ENCODE data around the gene NUB1.

The NUB1 gene

GRCh38 chr7:151345576-151346469, 4.2 kb downstream of the NUB1 start:
- no peak for DNase-seq (ENCODE audit: low spot score)

GRCh38 chr7:151346470-151346769, 4.8 kb downstream of the NUB1 start:
- no peak for DNase-seq (ENCODE audit: low spot score)

- no peak for DNase-seq (ENCODE audit: low spot score)
These were observed 5.6 kb downstream of the NUB1 start for GRCh38 chr7:151347200-151347599.

GRCh38 chr7:151348970-151349369, 7.4 kb downstream of the NUB1 start:
- DNase-seq (ENCODE audit: low spot score), result no peak

- no peak for DNase-seq (ENCODE audit: low spot score)
These were observed 7.9 kb downstream of the NUB1 start for GRCh38 chr7:151349507-151349853.

- DNase-seq (ENCODE audit: low spot score), result no peak
These were observed 9.4 kb downstream of the NUB1 start for GRCh38 chr7:151351027-151351426.

GRCh38 chr7:151351967-151352366, 10.4 kb downstream of the NUB1 start:
- DNase-seq (ENCODE audit: low spot score), result no peak

GRCh38 chr7:151352512-151352911, 10.9 kb downstream of the NUB1 start:
- no peak for DNase-seq (ENCODE audit: low spot score)

GRCh38 chr7:151361193-151361959, 19.8 kb downstream of the NUB1 start:
- no peak for DNase-seq (ENCODE audit: low spot score)

- no peak for DNase-seq (ENCODE audit: low spot score)
These were observed 21.6 kb downstream of the NUB1 start for GRCh38 chr7:151363182-151363581.

- DNase-seq (ENCODE audit: low spot score), result no peak
These were observed 24.7 kb downstream of the NUB1 start for GRCh38 chr7:151366166-151366879.

- DNase-seq (ENCODE audit: low spot score), result no peak
These were observed 25.2 kb downstream of the NUB1 start for GRCh38 chr7:151366880-151367222.

- DNase-seq (ENCODE audit: low spot score), result no peak
These were observed 25.7 kb downstream of the NUB1 start for GRCh38 chr7:151367284-151367683.

GRCh38 chr7:151368136-151368571, 26.5 kb downstream of the NUB1 start:
- DNase-seq (ENCODE audit: low spot score), result peak; percentile 74

- DNase-seq (ENCODE audit: low spot score), result no peak
These were observed 29.7 kb downstream of the NUB1 start for GRCh38 chr7:151371266-151371665.

- no peak for DNase-seq (ENCODE audit: low spot score)
These were observed 31.1 kb downstream of the NUB1 start for GRCh38 chr7:151372612-151373265.

- DNase-seq (ENCODE audit: low spot score), result no peak
These were observed 32.0 kb downstream of the NUB1 start for GRCh38 chr7:151373599-151373998.

GRCh38 chr7:151374139-151374538, 32.5 kb downstream of the NUB1 start:
- DNase-seq (ENCODE audit: low spot score), result no peak

- DNase-seq (ENCODE audit: low spot score), result no peak
These were observed 33.1 kb downstream of the NUB1 start for GRCh38 chr7:151374726-151375125.

GRCh38 chr7:151375530-151376217, 34.1 kb downstream of the NUB1 start:
- DNase-seq (ENCODE audit: low spot score), result no peak

GRCh38 chr7:151376218-151376902, 34.7 kb downstream of the NUB1 start:
- DNase-seq (ENCODE audit: low spot score), result no peak

Measured in kidney capillary endothelial cell (primary cell).